DMS79 (cell line): ENCODE data around the gene DNAJC7.
A peak's percentile ranks its signal among the peaks of the same experiment; 100 is the strongest.
"Not testable (repeated sequence)": the region's sequence is repeated elsewhere in the genome, so short reads cannot be mapped to it uniquely, and the experiment has no call there.

Source experiments
- DNase-seq: peaks from one replicate; lab custom pipeline; 2025; lab: John Stamatoyannopoulos, UW

Gene DNAJC7

GRCh38 chr17:42012363-42012762 lies 4.9 kb downstream of the DNAJC7 start:
- not testable (repeated sequence) for DNase-seq

GRCh38 chr17:42010898-42011516 lies 6.2 kb downstream of the DNAJC7 start:
- no peak for DNase-seq

- DNase-seq, result not testable (repeated sequence)
Observed at GRCh38 chr17:42010266-42010680, 7.0 kb downstream of the DNAJC7 start.

DNA sequence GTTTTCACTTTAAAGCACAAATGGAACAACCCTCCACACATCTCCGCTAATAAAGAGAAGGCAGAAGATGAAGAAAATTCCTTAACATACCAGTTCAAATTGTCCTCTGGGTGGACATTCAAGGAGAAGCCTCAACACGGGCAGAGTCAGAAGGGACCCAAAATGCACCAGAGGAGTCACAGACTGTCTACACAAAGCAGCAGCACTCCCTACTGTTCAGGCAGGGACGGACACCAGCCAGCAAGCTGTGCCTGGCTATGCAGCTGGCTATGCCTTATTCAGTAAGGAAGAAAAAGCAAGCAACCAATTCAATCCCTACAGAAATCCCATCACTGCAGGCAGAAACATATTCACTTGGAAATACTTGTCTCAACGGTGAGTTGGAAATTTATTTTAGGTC lies 8.1 kb downstream of the DNAJC7 start:
- DNase-seq, result no peak

DNA sequence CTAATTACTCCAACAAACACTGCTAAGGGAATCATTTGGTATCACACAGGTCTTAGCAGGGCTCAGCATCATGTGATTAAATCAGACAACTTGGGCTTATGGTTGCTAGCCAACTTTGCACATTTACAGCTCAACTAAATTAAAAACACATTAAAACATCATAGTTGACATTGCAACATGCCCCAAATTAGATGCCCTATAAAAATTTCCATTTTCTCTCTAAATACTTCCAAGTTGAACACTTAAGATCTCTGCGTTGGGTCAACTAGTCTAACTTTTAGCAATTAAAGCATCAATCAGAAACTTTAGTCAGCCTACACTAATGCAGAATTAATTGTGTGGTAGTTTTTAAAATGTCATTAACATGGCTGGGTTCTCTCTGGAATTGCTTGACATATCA lies 12.1 kb downstream of the DNAJC7 start:
- no peak for DNase-seq

- no peak for DNase-seq
Observed at GRCh38 chr17:42002792-42003301, 14.4 kb downstream of the DNAJC7 start.

GRCh38 chr17:42002175-42002791 lies 15.0 kb downstream of the DNAJC7 start:
- DNase-seq, result no peak

DNA sequence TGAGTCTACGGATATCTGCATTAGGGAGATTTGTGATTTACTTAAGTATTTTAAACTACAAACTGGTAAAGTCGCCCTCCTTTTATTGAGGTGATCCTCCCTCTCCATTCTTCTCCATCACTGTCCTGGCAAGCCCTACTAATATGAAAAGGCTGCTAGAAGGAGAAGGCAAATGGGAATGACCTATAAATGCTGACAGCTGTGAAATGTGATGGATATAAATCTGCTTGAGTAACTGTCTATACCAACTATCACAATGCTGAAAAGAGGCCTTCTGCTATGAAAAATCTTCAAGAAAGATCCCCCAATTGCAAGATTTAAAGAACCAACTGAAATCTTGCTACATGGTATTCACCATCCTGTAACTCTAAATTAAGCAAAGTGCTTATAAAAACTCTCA lies 15.5 kb downstream of the DNAJC7 start:
- no peak for DNase-seq

- no peak for DNase-seq
Observed at GRCh38 chr17:42000413-42001133, 16.7 kb downstream of the DNAJC7 start.

- no peak for DNase-seq
Observed at GRCh38 chr17:41998497-41998896, 18.7 kb downstream of the DNAJC7 start.

GRCh38 chr17:41996855-41997164 lies 20.4 kb downstream of the DNAJC7 start:
- no peak for DNase-seq

DNA sequence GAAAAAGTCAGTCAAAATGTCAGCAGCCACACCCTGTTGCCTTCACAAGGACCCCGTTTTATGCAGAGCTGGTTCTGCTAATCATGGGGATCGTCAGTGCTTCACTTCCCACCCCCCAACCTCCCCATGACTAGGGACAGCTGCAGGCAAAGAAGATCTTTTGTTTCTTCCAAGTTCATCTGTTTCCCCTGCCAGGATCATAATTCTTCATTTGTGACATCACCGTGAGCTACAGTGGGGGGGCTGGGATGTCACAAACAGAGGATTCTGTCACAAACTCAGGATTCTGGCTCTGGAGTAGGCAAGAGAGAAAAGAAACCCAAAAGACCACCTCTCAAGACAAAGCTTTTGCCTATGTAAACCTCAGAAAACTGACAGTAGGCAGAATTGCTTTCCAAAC lies 24.7 kb downstream of the DNAJC7 start:
- DNase-seq, result no peak

GRCh38 chr17:41989702-41990419 lies 27.4 kb downstream of the DNAJC7 start:
- no peak for DNase-seq

DNA sequence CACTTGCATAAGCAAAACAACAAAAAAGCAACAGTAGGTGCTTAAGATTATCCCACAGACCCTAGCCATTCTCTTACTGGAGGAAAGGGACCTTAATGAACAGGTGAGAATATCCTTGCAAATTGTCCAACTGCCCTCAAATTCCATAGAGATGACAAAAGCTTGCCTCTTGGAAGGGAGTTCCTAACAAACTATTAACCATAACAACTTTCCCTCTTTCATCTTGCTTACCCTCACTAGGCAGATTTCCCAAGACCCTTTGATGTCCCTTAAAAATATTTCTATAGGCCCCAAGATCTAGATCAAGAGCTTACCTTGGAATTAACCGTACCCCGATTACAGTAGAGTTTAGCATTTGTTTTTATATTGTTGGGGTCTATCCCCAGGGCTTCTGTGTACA lies 28.8 kb downstream of the DNAJC7 start:
- no peak for DNase-seq

GRCh38 chr17:41987642-41988041 lies 29.6 kb downstream of the DNAJC7 start:
- peak; percentile 19 for DNase-seq

GRCh38 chr17:41986634-41987033 lies 30.6 kb downstream of the DNAJC7 start:
- no peak for DNase-seq

- no peak for DNase-seq
Observed at GRCh38 chr17:41985919-41986318, 31.3 kb downstream of the DNAJC7 start.

DNA sequence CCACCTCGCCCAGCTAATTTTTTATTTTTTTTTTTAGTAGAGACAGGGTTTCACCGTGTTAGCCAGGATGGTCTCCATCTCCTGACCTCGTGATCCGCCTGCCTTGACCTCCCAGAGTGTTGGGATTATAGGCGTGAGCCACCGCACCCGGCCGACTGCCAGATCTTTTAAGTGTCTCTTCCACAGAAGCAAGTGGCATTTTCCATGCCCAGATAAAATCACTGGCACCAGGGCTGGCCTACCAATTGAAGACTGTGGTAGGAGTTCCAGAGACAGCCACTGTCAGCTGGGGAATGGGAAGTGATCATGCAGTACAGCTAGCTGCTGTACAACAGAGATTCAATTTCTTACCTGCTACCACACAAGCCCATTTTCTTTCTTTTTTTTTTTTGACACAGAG lies 32.8 kb downstream of the DNAJC7 start:
- DNase-seq, result no peak

DNA sequence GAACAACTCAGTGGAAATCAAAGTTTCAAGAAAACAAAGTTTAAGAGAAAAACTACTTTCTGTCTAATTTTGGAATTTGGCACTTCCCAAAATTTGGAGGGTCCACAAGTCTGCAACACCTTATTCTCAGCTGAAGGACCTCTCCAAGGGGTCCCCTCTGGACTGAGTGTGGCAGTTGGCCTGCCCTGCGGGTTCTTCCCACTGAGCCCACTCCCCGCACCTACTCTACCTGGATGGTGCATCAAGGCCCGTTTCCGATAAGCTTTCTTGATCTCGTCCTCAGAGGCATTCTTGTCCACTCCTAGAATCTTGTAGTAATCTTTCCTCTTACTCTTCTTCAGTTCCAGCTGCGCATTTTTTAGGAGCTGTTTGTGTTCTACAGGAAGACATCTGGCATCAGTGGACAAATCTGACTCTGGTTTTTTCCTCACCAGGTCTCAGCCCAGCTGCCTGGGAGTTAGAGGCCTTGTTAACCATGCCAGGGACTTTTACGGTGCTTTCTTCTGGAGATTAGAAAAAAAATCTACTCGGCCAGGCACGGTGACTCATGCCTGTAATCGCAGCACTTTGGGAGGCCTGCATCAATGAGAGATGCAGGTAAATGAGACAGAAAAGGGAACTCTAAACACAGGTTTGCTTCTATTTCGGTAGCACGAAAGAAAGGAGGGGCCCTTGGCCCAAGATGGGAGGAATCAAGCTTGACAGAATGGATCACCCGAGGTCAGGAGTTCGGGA lies 35.0 kb downstream of the DNAJC7 start:
- DNase-seq, result no peak

GRCh38 chr17:41977991-41978390 lies 39.2 kb downstream of the DNAJC7 start:
- no peak for DNase-seq

DNA sequence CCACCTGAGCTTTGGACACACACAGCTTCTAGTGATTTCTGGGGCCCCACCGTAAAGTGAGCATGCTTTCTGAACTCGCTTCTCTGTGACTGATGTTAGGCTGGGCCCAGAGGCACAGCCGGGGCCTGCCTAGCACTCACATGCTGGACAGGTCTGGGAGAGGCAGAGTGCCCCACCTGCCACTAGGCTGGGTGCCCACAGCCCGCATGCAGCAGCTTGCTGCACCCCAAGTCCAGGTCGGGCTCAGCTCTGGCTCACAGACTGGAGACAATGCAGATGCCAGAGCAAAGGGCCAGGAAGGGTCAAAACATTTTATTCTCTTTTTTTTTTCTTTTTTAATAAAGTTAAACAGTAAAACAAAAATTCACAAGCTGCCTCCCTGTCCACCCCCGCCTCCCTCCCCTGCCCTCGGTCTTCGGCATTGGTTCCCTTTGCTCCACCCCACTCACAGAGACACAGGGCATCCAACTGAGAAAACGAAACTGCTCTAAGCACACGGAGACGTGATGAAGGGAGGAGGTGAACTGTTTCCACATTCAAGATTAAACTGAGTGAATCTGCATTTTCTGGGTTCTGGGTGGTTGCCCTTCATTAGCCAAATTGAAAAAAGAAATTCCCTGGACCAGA lies 41.0 kb downstream of the DNAJC7 start:
- DNase-seq, result no peak
